Nephron (organoid): ENCODE data around the gene DRD3.

Source experiments
- H3K27ac Mint-ChIP-seq, 3 experiments: 2 replicates each; pipeline ENCODE4 v1.8.0; 2020; ENCODE audit warnings: mixed read lengths in 3 of 3, mild to moderate bottlenecking in 2 of 3, moderate library complexity in 1 of 3
- H3K27me3 Mint-ChIP-seq: 2 replicates; pipeline ENCODE4 v1.8.0; 2021; ENCODE audit warnings: low read depth, mild to moderate bottlenecking, moderate library complexity, mixed read lengths
- H3K36me3 Mint-ChIP-seq: 2 replicates; pipeline ENCODE4 v1.8.0; 2020; ENCODE audit warnings: low read depth, mixed read lengths
- H3K4me1 Mint-ChIP-seq: 2 replicates; pipeline ENCODE4 v1.8.0; 2020; ENCODE audit warnings: mixed read lengths
- H3K4me3 Mint-ChIP-seq, 3 experiments: 2 replicates each; pipeline ENCODE4 v1.8.0; 2020; ENCODE audit warnings: mild to moderate bottlenecking in 3 of 3, mixed read lengths in 3 of 3, moderate library complexity in 2 of 3
- H3K9me3 Mint-ChIP-seq: 2 replicates; pipeline ENCODE4 v1.8.0; 2020; ENCODE audit warnings: mixed read lengths
- TF ChIP-seq, protein P1 (sequence below), 3 experiments: fragments of 200-600 bp; sonication (generic); IDR thresholded peaks; one replicate each; pipeline ENCODE4 v1.5.0; 2021; ENCODE audit warnings: antibody characterized with exemption in 3 of 3; ENCODE audit not compliant: unreplicated experiment in 3 of 3

DRD3 gene

DNA sequence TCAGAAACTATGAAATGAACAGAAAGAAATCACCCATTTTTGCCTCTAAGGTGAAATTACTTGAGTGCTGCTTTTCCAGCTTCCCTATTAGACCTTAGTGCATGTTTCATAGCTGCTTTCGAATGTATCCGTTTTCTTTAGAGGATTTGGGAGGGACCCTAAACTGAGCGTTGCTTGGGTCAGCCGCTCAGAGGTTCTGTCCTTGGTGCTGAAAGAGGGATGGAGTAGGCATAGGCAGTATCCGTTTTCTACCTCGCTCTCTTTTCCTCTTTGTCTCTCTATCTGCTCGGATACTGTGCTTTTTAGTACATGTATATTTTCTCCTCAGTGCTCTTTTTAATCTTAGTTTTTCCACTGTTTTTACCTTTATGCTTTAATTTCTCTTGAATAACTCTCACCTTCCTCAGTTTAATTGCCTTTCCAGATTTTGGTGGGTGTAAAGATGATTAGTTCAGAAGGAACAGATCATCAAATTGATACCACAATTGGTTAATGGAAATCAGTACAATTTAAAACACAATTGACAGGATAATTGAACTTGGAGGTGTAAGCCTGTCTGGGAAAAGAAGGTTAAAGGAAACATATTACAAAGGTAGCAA is at the start of gene DRD3:
Gene DRD3 (minus strand): TSS at position 283 of the 599 bp plus-strand sequence. CDS start 7,060 bp downstream, outside the sequence.
- Mint-ChIP-seq H3K4me1 (no peaks in the 10 kb centered on the region), H3K9me3 (peaks cover 3% of the 10 kb centered on the region), H3K36me3 (no peaks in the 10 kb centered on the region), H3K4me3 (no peak within 1 kb of the TSS), H3K27me3 (peaks cover 7% of the 10 kb centered on the region), H3K27ac (no peak within 1 kb of the TSS)
- TF ChIP-seq, protein P1, sequence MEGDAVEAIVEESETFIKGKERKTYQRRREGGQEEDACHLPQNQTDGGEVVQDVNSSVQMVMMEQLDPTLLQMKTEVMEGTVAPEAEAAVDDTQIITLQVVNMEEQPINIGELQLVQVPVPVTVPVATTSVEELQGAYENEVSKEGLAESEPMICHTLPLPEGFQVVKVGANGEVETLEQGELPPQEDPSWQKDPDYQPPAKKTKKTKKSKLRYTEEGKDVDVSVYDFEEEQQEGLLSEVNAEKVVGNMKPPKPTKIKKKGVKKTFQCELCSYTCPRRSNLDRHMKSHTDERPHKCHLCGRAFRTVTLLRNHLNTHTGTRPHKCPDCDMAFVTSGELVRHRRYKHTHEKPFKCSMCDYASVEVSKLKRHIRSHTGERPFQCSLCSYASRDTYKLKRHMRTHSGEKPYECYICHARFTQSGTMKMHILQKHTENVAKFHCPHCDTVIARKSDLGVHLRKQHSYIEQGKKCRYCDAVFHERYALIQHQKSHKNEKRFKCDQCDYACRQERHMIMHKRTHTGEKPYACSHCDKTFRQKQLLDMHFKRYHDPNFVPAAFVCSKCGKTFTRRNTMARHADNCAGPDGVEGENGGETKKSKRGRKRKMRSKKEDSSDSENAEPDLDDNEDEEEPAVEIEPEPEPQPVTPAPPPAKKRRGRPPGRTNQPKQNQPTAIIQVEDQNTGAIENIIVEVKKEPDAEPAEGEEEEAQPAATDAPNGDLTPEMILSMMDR (IDR thresholded peaks at IDR 0.05; ENCODE audit: unreplicated experiment in 3 of 3): no peak

DNA sequence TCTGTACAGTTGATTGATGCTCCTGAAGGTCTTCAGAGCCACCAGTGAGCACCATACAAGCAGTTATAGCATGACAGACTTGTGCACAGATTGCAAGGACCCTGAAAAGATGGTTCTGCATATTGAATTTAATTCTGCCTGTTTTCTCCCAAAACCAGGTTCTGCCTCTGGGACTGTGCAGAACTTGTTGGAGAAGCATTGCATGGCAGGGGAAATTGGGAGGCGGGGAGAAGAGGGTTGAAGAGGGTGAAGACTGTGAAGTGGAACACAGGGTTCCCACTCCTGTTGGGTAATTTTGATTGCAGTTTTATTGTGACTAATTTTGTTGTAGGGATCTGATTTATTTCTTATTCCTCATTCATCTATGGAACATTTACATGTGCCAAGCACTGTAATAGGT is 48.2 kb upstream of the DRD3 start:
- peaks cover 12% of the 10 kb centered on the region for H3K9me3 Mint-ChIP-seq
- TF ChIP-seq, protein P1 (IDR thresholded peaks at IDR 0.05; ENCODE audit: unreplicated experiment in 3 of 3): no peak
- H3K4me1 Mint-ChIP-seq: no peaks in the 10 kb centered on the region
- no peak overlapping the region for H3K27ac Mint-ChIP-seq
- H3K4me3 Mint-ChIP-seq: no peak overlapping the region
- H3K36me3 Mint-ChIP-seq: no peaks in the 10 kb centered on the region
- H3K27me3 Mint-ChIP-seq: peaks cover 5% of the 10 kb centered on the region

DNA sequence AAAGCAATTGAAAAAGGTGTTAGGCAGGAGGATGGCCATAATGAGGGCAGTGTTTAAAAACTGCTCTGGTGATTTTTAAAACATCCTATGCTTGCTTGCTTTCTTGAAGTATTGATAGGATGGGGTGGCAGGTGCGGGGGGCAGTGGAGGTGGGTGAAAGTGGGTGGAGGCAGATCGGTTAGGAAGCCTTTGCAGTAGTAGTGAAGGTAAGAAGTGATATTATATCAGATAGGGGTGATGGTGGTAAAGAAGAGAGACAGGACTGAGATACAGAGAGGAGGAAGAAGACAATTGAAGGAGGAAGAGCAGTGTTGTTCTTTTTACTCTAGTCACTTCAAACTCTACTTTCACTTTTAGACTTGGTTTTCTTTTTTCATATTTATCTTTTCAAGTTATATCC is 47.5 kb upstream of the DRD3 start:
- H3K27me3 Mint-ChIP-seq: peaks cover 5% of the 10 kb centered on the region
- TF ChIP-seq, protein P1 (IDR thresholded peaks at IDR 0.05; ENCODE audit: unreplicated experiment in 3 of 3): no peak
- H3K4me3 Mint-ChIP-seq: no peak overlapping the region
- H3K4me1 Mint-ChIP-seq: no peaks in the 10 kb centered on the region
- H3K27ac Mint-ChIP-seq: no peak overlapping the region
- H3K9me3 Mint-ChIP-seq: peaks cover 12% of the 10 kb centered on the region
- no peaks in the 10 kb centered on the region for H3K36me3 Mint-ChIP-seq

DNA sequence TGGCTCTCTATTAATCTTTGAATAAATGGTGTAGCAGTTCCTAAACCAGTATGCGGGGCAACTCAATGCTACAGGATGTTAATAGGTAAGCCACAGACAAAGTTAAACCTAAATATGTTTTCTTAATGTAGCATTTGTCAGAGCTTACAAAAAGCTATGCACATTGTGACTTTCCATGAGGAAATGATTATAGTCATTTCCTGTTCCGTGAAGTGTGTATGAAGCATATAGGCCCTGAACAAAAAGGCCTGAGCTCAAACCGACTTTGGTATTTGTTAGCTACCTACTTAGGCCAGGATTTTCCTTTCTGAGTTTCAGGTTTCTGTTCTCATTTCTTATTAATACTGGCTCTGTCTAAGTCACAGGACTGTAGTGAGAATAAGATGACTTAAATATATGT is 44.3 kb upstream of the DRD3 start:
- H3K4me1 Mint-ChIP-seq: no peaks in the 10 kb centered on the region
- H3K9me3 Mint-ChIP-seq: peaks cover 12% of the 10 kb centered on the region
- no peak overlapping the region for H3K27ac Mint-ChIP-seq
- H3K4me3 Mint-ChIP-seq: no peak overlapping the region
- no peaks in the 10 kb centered on the region for H3K36me3 Mint-ChIP-seq
- TF ChIP-seq, protein P1 (IDR thresholded peaks at IDR 0.05; ENCODE audit: unreplicated experiment in 3 of 3): no peak
- H3K27me3 Mint-ChIP-seq: peaks cover 5% of the 10 kb centered on the region

DNA sequence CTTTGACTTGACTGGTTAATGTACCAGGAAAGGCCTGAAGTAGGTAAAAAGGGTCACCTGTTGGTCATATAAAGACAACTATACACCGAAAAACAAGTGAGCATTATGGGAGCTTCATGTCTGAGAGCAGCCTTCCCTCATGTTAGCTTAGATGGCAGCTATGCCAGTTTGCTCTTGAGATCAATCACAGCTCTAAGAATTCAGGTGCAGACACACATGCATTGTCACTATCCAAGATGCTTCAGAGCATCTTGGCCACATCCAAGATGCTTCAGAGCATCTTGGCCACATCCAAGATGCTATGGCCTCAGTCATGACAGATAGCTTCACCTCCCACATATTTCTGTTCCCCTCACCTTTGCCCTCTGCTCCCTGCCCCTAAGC is 43.0 kb upstream of the DRD3 start:
- H3K27ac Mint-ChIP-seq: no peak overlapping the region
- peaks cover under 1% of the 10 kb centered on the region for H3K27me3 Mint-ChIP-seq
- H3K4me3 Mint-ChIP-seq: no peak overlapping the region
- peaks cover 12% of the 10 kb centered on the region for H3K9me3 Mint-ChIP-seq
- TF ChIP-seq, protein P1 (IDR thresholded peaks at IDR 0.05; ENCODE audit: unreplicated experiment in 3 of 3): no peak
- H3K4me1 Mint-ChIP-seq: no peaks in the 10 kb centered on the region
- no peaks in the 10 kb centered on the region for H3K36me3 Mint-ChIP-seq

DNA sequence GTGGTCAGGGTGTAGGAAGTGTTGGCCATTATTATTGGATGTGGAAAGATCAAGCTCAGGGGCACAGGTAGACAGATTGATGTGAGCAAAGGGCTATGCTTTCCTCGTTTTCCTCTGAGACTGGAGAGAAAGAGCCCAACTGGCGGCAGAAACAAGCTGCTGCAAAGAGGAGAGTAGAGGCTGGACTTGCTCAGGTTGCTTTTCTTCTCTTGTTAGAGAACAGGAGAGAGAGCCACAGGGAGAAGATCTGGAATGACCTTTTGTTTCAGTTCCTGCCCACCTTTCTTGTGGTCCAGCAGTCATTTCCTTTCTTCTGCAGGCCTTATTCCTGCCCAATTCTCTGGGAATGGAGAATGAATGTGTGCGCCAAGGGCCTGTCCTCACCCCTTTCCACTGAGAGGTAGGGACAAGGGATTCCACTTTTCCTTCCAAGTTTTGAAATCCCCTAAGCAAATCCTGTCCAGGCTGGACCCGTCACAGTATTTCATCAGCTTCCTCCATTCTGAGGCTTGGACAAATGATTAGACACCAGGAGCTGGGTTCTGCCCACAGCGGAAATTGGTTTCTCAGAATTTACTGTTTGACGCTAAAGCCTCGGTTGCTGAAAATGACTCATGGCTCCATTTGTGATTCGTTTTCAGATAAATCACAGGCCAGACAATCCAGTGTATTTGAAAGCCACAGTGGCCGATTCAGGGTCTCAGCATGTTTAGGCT is 42.5 kb upstream of the DRD3 start:
- Mint-ChIP-seq H3K4me1 (no peaks in the 10 kb centered on the region), H3K9me3 (peaks cover 12% of the 10 kb centered on the region), H3K27me3 (no peaks in the 10 kb centered on the region), H3K36me3 (no peaks in the 10 kb centered on the region), H3K27ac (no peak overlapping the region), H3K4me3 (no peak overlapping the region)
- TF ChIP-seq, protein P1 (IDR thresholded peaks at IDR 0.05; ENCODE audit: unreplicated experiment in 3 of 3): no peak
